HL-60 (cell line): ENCODE results near the gene GPR183.

ENCODE experiments used
- DNase-seq, 2 experiments: peaks; one replicate each; pipeline ENCODE4 v3.0.0-alpha.2; 2010 to 2020; ENCODE audit warnings: low read depth in 1 of 2, low spot score in 1 of 2
- H3K27ac ChIP-seq: fragments of 250-450 bp; sonication (Bioruptor Pico); replicated peaks from 2 replicates; pipeline ENCODE4 v1.5.1; 2020; ENCODE audit warnings: mild to moderate bottlenecking, moderate library complexity
- H3K27me3 ChIP-seq: fragments of 250-450 bp; sonication (Bioruptor Pico); 2 replicates; pipeline ENCODE4 v1.5.1; 2021; ENCODE audit warnings: mild to moderate bottlenecking, moderate library complexity; ENCODE audit not compliant: insufficient read depth, poor library complexity, severe bottlenecking
- H3K4me3 ChIP-seq: replicated peaks from 2 replicates; pipeline ENCODE4 v1.5.1; 2011; ENCODE audit warnings: mild to moderate bottlenecking, control low read depth, low read length; ENCODE audit not compliant: insufficient read depth
- GABPA ChIP-seq: IDR thresholded peaks from 2 replicates; pipeline ENCODE4 v1.6.1; 2012; ENCODE audit warnings: low read depth
- POLR2AphosphoS5 ChIP-seq: IDR thresholded peaks from 2 replicates; pipeline ENCODE4 v1.6.1; 2012; ENCODE audit warnings: low read depth
- SPI1 ChIP-seq: IDR thresholded peaks from 2 replicates; pipeline ENCODE4 v1.6.1; 2012; ENCODE audit warnings: low read depth, mild to moderate bottlenecking, borderline replicate concordance
- long read RNA-seq: library from polyadenylated mRNA; unstranded; transcript quantifications from one replicate; pipeline ENCODE4 v2.0.0, GENCODE V29; 2020
- TF ChIP-seq, protein P1 (sequence below): IDR thresholded peaks from one replicate; pipeline ENCODE4 v1.5.1; 2011; ENCODE audit warnings: low read length, control low read depth, inconsistent platforms; ENCODE audit not compliant: insufficient read depth
- TF ChIP-seq, protein P2 (sequence below): IDR thresholded peaks from 2 replicates; pipeline ENCODE4 v1.6.1; 2012; ENCODE audit warnings: low read depth; ENCODE audit not compliant: insufficient replicate concordance

Gene GPR183, protein sequence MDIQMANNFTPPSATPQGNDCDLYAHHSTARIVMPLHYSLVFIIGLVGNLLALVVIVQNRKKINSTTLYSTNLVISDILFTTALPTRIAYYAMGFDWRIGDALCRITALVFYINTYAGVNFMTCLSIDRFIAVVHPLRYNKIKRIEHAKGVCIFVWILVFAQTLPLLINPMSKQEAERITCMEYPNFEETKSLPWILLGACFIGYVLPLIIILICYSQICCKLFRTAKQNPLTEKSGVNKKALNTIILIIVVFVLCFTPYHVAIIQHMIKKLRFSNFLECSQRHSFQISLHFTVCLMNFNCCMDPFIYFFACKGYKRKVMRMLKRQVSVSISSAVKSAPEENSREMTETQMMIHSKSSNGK
- long read RNA-seq, transcript GPR183-201 (2 exons, 1,700 nt) = major isoform, 373 of 383 reads
- long read RNA-seq, partial matches to known transcripts = 6 of 383 reads
- long read RNA-seq, other reads (novel, unspliced or antisense) = 4 of 383 reads

DNA sequence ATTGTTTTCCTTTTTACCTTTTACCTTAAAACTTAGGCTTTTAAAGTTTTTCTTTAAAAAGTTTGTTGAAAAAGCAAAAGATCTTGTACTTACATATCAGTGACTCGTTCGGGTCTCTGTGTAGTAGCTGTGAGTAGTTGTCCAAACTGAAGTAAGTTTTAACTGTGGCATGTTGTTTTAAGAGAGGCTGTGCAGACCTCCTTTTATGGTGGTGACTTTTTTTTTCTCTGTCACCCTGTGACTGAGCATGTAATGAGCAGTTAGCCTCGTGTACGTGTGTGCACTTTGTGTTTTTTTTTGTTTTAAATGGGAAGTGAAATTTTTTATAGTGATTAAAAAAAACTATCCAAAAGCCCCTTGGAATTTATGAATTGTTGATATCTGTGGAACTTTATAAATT, at the start of gene GPR183:
TSS of gene GPR183 (minus strand) at position 153 of the 400 bp plus-strand sequence. CDS start 11,254 bp downstream, outside the sequence.
- TF ChIP-seq POLR2AphosphoS5 (peak; percentile 51; the same call in 1 of the 2 replicates), SPI1 (peak; percentile 39; the same call in 1 of the 2 replicates), GABPA (no peak)
- TF ChIP-seq, protein P1, sequence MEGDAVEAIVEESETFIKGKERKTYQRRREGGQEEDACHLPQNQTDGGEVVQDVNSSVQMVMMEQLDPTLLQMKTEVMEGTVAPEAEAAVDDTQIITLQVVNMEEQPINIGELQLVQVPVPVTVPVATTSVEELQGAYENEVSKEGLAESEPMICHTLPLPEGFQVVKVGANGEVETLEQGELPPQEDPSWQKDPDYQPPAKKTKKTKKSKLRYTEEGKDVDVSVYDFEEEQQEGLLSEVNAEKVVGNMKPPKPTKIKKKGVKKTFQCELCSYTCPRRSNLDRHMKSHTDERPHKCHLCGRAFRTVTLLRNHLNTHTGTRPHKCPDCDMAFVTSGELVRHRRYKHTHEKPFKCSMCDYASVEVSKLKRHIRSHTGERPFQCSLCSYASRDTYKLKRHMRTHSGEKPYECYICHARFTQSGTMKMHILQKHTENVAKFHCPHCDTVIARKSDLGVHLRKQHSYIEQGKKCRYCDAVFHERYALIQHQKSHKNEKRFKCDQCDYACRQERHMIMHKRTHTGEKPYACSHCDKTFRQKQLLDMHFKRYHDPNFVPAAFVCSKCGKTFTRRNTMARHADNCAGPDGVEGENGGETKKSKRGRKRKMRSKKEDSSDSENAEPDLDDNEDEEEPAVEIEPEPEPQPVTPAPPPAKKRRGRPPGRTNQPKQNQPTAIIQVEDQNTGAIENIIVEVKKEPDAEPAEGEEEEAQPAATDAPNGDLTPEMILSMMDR = no peak
- TF ChIP-seq, protein P2, sequence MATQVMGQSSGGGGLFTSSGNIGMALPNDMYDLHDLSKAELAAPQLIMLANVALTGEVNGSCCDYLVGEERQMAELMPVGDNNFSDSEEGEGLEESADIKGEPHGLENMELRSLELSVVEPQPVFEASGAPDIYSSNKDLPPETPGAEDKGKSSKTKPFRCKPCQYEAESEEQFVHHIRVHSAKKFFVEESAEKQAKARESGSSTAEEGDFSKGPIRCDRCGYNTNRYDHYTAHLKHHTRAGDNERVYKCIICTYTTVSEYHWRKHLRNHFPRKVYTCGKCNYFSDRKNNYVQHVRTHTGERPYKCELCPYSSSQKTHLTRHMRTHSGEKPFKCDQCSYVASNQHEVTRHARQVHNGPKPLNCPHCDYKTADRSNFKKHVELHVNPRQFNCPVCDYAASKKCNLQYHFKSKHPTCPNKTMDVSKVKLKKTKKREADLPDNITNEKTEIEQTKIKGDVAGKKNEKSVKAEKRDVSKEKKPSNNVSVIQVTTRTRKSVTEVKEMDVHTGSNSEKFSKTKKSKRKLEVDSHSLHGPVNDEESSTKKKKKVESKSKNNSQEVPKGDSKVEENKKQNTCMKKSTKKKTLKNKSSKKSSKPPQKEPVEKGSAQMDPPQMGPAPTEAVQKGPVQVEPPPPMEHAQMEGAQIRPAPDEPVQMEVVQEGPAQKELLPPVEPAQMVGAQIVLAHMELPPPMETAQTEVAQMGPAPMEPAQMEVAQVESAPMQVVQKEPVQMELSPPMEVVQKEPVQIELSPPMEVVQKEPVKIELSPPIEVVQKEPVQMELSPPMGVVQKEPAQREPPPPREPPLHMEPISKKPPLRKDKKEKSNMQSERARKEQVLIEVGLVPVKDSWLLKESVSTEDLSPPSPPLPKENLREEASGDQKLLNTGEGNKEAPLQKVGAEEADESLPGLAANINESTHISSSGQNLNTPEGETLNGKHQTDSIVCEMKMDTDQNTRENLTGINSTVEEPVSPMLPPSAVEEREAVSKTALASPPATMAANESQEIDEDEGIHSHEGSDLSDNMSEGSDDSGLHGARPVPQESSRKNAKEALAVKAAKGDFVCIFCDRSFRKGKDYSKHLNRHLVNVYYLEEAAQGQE = peak; percentile 32
- DNase-seq = peak in 1 of 2 experiments; percentile 77
- Histone ChIP-seq H3K27me3 (no peaks in the 10 kb centered on the region), H3K27ac (peak within 1 kb of the TSS; percentile 93), H3K4me3 (peak within 1 kb of the TSS; percentile 77)

DNA sequence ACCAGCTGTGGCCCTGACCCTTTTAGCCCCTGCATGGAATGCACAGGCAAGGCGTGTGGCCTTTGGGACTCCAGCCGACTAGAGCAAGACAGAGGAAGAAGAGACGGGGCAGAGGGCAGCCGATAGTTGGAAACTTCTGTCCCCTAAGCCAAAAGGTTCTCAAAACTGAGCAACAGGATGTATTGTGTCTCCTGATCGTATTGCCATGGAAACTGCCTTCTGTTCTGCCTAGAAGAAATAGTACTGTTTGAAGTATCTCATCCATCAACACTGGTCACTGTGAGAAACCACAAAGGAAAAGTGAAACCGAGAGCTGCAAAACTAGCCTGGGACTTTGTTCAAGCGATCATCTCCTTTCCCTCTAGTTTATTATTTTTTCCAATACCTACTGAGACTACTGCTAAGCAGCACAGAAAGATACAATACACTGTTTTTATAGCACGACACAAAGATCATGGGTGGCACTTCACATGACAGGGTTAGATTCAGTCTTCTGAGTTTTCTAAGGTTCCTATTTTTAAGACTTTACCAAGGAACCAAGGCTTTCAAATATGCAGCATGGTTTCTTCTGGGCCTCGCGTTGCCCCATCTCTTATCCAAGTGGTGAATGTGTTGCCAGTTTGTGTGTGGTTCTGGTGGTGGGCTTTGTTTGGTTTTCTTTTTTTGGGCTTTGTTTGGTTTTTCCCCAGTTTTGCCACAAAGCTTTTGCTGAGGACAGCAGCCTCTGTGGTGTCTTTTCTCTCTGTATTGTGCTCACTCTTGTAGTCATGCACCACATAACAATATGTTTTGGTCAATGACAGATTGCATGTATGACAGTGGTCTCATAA, 49.3 kb upstream of the GPR183 start:
- DNase-seq = peak in 1 of 2 experiments; percentile 45
- H3K27me3 ChIP-seq = no peaks in the 10 kb centered on the region
- TF ChIP-seq, protein P2 = no peak
- TF ChIP-seq POLR2AphosphoS5 (no peak), GABPA (no peak), SPI1 (no peak)
- TF ChIP-seq, protein P1 = no peak
- H3K4me3 ChIP-seq = no peak overlapping the region
- peak overlapping the region; percentile 50 for H3K27ac ChIP-seq

DNA sequence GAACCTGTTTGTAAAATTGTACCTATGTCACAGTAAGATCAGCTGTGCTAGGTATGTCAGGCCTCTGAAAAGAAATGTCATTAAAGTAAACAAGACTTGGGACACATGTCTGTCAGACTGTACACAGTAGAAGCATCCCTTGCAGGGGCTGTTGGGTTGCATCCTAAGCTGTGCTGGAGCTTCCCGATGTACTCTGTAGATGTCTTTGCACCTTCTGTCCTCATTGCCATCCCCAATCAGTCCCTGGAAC, 48.7 kb upstream of the GPR183 start:
- TF ChIP-seq GABPA = no peak
- TF ChIP-seq, protein P2 = no peak
- no peak for TF ChIP-seq SPI1
- TF ChIP-seq POLR2AphosphoS5 = no peak
- TF ChIP-seq, protein P1 = no peak
- Histone ChIP-seq H3K27ac (peak overlapping the region; percentile 50), H3K27me3 (no peaks in the 10 kb centered on the region), H3K4me3 (no peak overlapping the region)
- no peak for DNase-seq
